Measurements from ENCODE around the gene IFNA14. TPM values are rescaled to one million over a fixed set of nuclear protein-coding genes. Genes with fewer than 3 reads are reported as not detected.

The IFNA14 gene
- total RNA-seq, 1 experiment from 2014 or later: not detected

DNA sequence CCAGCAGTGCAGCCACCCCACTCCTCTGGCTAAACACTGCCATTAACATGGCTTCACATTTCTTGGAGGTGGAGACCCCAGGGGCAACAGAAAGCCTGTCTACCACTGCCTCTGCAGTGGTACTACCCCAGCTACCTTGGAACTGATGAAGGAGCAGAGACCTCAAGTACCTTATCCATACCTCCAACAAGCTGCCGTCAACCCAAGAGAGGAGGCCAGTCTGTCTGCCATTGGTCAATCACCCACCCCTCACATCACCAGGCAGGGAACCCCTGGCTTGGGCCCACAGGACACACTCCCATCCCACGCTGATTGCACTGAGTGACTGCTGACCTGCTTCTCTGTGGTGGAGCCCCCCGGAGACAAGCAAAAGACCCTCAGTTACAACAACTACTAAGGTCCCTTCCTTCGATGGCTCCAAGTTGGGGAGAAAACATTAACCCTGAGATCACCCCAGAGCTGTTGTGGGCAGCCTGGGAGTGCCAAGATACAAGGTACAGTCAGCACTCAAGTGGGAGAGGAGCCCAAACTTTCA lies 5.6 kb downstream of the IFNA14 start:
- H3K4me3 Mint-ChIP-seq: no peak overlapping the region
- DNase-seq (ENCODE audit: low spot score) (no peak), ATAC-seq (no peak)
- ChIA-PET POLR2A (no interaction called here), CTCF (interaction anchor here (1.0 kb wide), 1 partner anchor 555 kb away, joined by 3 read pairs; no protein-coding TSS in a partner anchor)
- H3K27me3 Mint-ChIP-seq (ENCODE audit: low read depth): no peaks in the 10 kb centered on the region; the same call in 1 of the 2 replicates
- no peaks in the 10 kb centered on the region for H3K4me1 Mint-ChIP-seq
- no peak for TF ChIP-seq EMX1 (CRISPR knock-in tag; IDR thresholded peaks at IDR 0.05)
- TF ChIP-seq RELA (CRISPR knock-in tag; IDR thresholded peaks at IDR 0.05; ENCODE audit: borderline replicate concordance): no peak
- TF ChIP-seq CTCF (IDR thresholded peaks at IDR 0.05): no peak
- TF ChIP-seq, protein P1, sequence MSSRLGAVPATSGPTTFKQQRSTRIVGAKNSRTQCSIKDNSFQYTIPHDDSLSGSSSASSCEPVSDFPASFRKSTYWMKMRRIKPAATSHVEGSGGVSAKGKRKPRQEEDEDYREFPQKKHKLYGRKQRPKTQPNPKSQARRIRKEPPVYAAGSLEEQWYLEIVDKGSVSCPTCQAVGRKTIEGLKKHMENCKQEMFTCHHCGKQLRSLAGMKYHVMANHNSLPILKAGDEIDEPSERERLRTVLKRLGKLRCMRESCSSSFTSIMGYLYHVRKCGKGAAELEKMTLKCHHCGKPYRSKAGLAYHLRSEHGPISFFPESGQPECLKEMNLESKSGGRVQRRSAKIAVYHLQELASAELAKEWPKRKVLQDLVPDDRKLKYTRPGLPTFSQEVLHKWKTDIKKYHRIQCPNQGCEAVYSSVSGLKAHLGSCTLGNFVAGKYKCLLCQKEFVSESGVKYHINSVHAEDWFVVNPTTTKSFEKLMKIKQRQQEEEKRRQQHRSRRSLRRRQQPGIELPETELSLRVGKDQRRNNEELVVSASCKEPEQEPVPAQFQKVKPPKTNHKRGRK (CRISPR knock-in tag; IDR thresholded peaks at IDR 0.05; ENCODE audit: borderline replicate concordance): no peak
- TF ChIP-seq MXD4 (CRISPR knock-in tag; IDR thresholded peaks at IDR 0.05; ENCODE audit: borderline replicate concordance): no peak
- no peak for TF ChIP-seq MYBL2 (CRISPR knock-in tag; IDR thresholded peaks at IDR 0.05)
- TF ChIP-seq NR2C2 (CRISPR knock-in tag; IDR thresholded peaks at IDR 0.05): no peak
- TF ChIP-seq TCF7 (CRISPR knock-in tag; IDR thresholded peaks at IDR 0.05; ENCODE audit: low read depth): no peak
- TF ChIP-seq ESRRA (CRISPR knock-in tag; IDR thresholded peaks at IDR 0.05; ENCODE audit: borderline replicate concordance): no peak
- no peak for TF ChIP-seq NFYB (CRISPR knock-in tag; conservative IDR thresholded peaks at IDR 0.05; ENCODE audit: low read depth)
- no peaks in the 10 kb centered on the region for H3K9me3 Mint-ChIP-seq
- no peaks in the 10 kb centered on the region for H3K36me3 Mint-ChIP-seq
- no peak overlapping the region for H3K27ac Mint-ChIP-seq

DNA sequence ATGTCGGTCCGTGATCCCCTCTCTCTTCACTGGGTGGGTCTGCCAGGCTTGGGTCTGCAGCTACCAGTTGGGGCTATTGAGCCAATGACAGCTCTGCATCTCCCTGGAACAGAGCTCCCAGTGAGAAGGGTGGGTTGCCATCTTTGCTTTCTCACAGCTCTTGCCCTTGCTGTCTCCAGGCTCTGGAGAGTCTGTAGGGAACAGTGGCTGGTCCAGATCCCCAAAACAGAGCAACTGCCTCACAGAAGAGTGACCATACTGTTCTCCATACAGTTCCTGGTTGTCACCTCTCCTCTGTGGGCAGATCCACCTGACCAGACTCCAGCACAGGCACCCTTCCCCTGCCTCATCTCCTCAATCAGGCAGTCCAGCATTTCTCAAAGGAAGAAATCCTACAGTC lies 6.5 kb downstream of the IFNA14 start:
- no peaks in the 10 kb centered on the region for H3K4me1 Mint-ChIP-seq
- no peak for TF ChIP-seq ZNF263 (CRISPR knock-in tag; IDR thresholded peaks at IDR 0.05; ENCODE audit: low read depth)
- TF ChIP-seq IRF2 (CRISPR knock-in tag; IDR thresholded peaks at IDR 0.05; ENCODE audit: borderline replicate concordance, low read depth): no peak
- TF ChIP-seq E2F4 (CRISPR knock-in tag; IDR thresholded peaks at IDR 0.05; ENCODE audit: borderline replicate concordance, low read depth): no peak
- TF ChIP-seq GABPB1 (CRISPR knock-in tag; IDR thresholded peaks at IDR 0.05): no peak
- TF ChIP-seq MLX (CRISPR knock-in tag; IDR thresholded peaks at IDR 0.05): no peak
- TF ChIP-seq, protein P2, sequence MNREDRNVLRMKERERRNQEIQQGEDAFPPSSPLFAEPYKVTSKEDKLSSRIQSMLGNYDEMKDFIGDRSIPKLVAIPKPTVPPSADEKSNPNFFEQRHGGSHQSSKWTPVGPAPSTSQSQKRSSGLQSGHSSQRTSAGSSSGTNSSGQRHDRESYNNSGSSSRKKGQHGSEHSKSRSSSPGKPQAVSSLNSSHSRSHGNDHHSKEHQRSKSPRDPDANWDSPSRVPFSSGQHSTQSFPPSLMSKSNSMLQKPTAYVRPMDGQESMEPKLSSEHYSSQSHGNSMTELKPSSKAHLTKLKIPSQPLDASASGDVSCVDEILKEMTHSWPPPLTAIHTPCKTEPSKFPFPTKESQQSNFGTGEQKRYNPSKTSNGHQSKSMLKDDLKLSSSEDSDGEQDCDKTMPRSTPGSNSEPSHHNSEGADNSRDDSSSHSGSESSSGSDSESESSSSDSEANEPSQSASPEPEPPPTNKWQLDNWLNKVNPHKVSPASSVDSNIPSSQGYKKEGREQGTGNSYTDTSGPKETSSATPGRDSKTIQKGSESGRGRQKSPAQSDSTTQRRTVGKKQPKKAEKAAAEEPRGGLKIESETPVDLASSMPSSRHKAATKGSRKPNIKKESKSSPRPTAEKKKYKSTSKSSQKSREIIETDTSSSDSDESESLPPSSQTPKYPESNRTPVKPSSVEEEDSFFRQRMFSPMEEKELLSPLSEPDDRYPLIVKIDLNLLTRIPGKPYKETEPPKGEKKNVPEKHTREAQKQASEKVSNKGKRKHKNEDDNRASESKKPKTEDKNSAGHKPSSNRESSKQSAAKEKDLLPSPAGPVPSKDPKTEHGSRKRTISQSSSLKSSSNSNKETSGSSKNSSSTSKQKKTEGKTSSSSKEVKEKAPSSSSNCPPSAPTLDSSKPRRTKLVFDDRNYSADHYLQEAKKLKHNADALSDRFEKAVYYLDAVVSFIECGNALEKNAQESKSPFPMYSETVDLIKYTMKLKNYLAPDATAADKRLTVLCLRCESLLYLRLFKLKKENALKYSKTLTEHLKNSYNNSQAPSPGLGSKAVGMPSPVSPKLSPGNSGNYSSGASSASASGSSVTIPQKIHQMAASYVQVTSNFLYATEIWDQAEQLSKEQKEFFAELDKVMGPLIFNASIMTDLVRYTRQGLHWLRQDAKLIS (CRISPR knock-in tag; IDR thresholded peaks at IDR 0.05; ENCODE audit: borderline replicate concordance): no peak
- TF ChIP-seq CREB1 (CRISPR knock-in tag; IDR thresholded peaks at IDR 0.05): no peak
- TF ChIP-seq, protein P3, sequence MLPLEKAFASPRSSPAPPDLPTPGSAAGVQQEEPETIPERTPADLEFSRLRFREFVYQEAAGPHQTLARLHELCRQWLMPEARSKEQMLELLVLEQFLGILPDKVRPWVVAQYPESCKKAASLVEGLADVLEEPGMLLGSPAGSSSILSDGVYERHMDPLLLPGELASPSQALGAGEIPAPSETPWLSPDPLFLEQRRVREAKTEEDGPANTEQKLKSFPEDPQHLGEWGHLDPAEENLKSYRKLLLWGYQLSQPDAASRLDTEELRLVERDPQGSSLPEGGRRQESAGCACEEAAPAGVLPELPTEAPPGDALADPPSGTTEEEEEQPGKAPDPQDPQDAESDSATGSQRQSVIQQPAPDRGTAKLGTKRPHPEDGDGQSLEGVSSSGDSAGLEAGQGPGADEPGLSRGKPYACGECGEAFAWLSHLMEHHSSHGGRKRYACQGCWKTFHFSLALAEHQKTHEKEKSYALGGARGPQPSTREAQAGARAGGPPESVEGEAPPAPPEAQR (CRISPR knock-in tag; IDR thresholded peaks at IDR 0.05): no peak
- TF ChIP-seq, protein P4, sequence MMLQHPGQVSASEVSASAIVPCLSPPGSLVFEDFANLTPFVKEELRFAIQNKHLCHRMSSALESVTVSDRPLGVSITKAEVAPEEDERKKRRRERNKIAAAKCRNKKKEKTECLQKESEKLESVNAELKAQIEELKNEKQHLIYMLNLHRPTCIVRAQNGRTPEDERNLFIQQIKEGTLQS (CRISPR knock-in tag; conservative IDR thresholded peaks at IDR 0.05): no peak
- no peak for TF ChIP-seq NR2C2 (CRISPR knock-in tag; IDR thresholded peaks at IDR 0.05)
- TF ChIP-seq, protein P5, sequence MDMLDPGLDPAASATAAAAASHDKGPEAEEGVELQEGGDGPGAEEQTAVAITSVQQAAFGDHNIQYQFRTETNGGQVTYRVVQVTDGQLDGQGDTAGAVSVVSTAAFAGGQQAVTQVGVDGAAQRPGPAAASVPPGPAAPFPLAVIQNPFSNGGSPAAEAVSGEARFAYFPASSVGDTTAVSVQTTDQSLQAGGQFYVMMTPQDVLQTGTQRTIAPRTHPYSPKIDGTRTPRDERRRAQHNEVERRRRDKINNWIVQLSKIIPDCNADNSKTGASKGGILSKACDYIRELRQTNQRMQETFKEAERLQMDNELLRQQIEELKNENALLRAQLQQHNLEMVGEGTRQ (CRISPR knock-in tag; IDR thresholded peaks at IDR 0.05): no peak
- no peak for TF ChIP-seq NFATC4 (CRISPR knock-in tag; IDR thresholded peaks at IDR 0.05)

More for the DNA sequence above, 6.5 kb downstream of the IFNA14 start:
- Mint-ChIP-seq H3K27me3 (ENCODE audit: low read depth) (no peaks in the 10 kb centered on the region; the same call in 1 of the 2 replicates), H3K9me3 (no peaks in the 10 kb centered on the region), H3K4me3 (no peak overlapping the region), H3K27ac (no peak overlapping the region), H3K36me3 (no peaks in the 10 kb centered on the region)
- CTCF ChIA-PET: interaction anchor here (0.6 to 1.4 kb wide), 2 partner anchors 20 to 163 kb away, joined by 4 read pairs; no protein-coding TSS in a partner anchor
- ATAC-seq (no peak), DNase-seq (ENCODE audit: low spot score) (no peak)
- POLR2A ChIA-PET: interaction anchor here (0.5 kb wide), 1 partner anchor 226 kb away, joined by 4 read pairs; no protein-coding TSS in a partner anchor
